OCI-LY7 (cell line): ENCODE measurements around the gene GMDS. TPM values are rescaled to one million over a fixed set of nuclear protein-coding genes. Genes with fewer than 3 reads are reported as not detected.

Experiments
- BruUV-seq: library from RNA; stranded (reverse); fragments of 400-500 nt; replicated peaks from 2 replicates; lab custom pipeline; 2021; lab: Mats Ljungman, UMichigan
- CTCF ChIA-PET: fragments of 300-600 bp; sonication (Branson Sonifier 250); formaldehyde crosslinking; loops from one replicate; lab custom pipeline; 2022; ENCODE audit warnings: antibody characterized with exemption; ENCODE audit not compliant: unreplicated experiment; lab: Charles Lee
- POLR2A ChIA-PET: fragments of 300-600 bp; sonication (Branson Sonifier 250); formaldehyde crosslinking; loops from one replicate; lab custom pipeline; 2022; ENCODE audit warnings: antibody characterized with exemption; lab: Charles Lee
- DNase-seq: peaks from one replicate; pipeline ENCODE4 v3.0.0-alpha.2; 2015; ENCODE audit warnings: low spot score
- H2AFZ ChIP-seq: fragments of 200-600 bp; sonication (generic), shearing (Covaris generic); 2 replicates; pipeline ENCODE4 v1.6.1; 2014; ENCODE audit warnings: mild to moderate bottlenecking, antibody characterized with exemption, low read length, moderate library complexity
- H3K27ac ChIP-seq: fragments of 200-600 bp; sonication (generic); 2 replicates; pipeline ENCODE4 v1.5.1; 2014; ENCODE audit warnings: mixed run types, low read depth, mild to moderate bottlenecking, moderate library complexity, low read length, inconsistent platforms; ENCODE audit not compliant: poor library complexity, severe bottlenecking
- H3K36me3 ChIP-seq: fragments of 200-600 bp; sonication (generic); 2 replicates; pipeline ENCODE4 v1.6.1; 2014; ENCODE audit warnings: mild to moderate bottlenecking, antibody characterized with exemption, low read length, moderate library complexity, mixed read lengths; ENCODE audit not compliant: insufficient read depth
- H3K4me1 ChIP-seq: fragments of 200-600 bp; sonication (generic); 2 replicates; pipeline ENCODE4 v1.5.1; 2014; ENCODE audit warnings: mild to moderate bottlenecking, low read length; ENCODE audit not compliant: insufficient read depth, poor library complexity, severe bottlenecking
- H3K4me2 ChIP-seq: fragments of 200-600 bp; sonication (generic); 2 replicates; pipeline ENCODE4 v1.6.1; 2014; ENCODE audit warnings: mild to moderate bottlenecking, low read length
- H3K4me3 ChIP-seq: fragments of 200-600 bp; sonication (generic); 2 replicates; pipeline ENCODE4 v1.5.1; 2014; ENCODE audit warnings: mild to moderate bottlenecking, low read depth, low read length; ENCODE audit not compliant: poor library complexity, severe bottlenecking
- H3K79me2 ChIP-seq: fragments of 200-600 bp; sonication (generic); 2 replicates; pipeline ENCODE4 v1.6.1; 2016; ENCODE audit warnings: low read depth, mild to moderate bottlenecking, low read length, moderate library complexity, mixed read lengths; ENCODE audit not compliant: insufficient read depth
- H3K9me2 ChIP-seq: fragments of 200-600 bp; sonication (generic); 2 replicates; pipeline ENCODE4 v1.6.1; 2016; ENCODE audit warnings: mild to moderate bottlenecking, low read length, mixed read lengths; ENCODE audit not compliant: insufficient read depth
- H3K9me3 ChIP-seq: fragments of 200-600 bp; sonication (generic); 2 replicates; pipeline ENCODE4 v1.6.1; 2014; ENCODE audit warnings: mild to moderate bottlenecking, mixed run types, low read length, mixed read lengths
- H4K20me1 ChIP-seq: fragments of 200-600 bp; sonication (generic); 2 replicates; pipeline ENCODE4 v1.6.1; 2014; ENCODE audit warnings: mild to moderate bottlenecking, antibody characterized with exemption, low read length, moderate library complexity, mixed read lengths; ENCODE audit not compliant: insufficient read depth
- CTCF ChIP-seq: fragments of 200-600 bp; sonication (generic); conservative IDR thresholded peaks from 2 replicates; pipeline ENCODE4 v1.5.1; 2014; ENCODE audit warnings: mild to moderate bottlenecking, antibody characterized with exemption, low read length, moderate library complexity, mixed read lengths
- EZH2phosphoT487 ChIP-seq: fragments of 200-600 bp; sonication (generic); IDR thresholded peaks from 2 replicates; pipeline ENCODE4 v1.6.1; 2018; ENCODE audit warnings: low read depth, borderline replicate concordance, mild to moderate bottlenecking, mixed run types, antibody characterized with exemption, low read length, moderate library complexity, mixed read lengths
- intact Hi-C: fragments of 100-400 bp; cut with micrococcal nuclease; formaldehyde crosslinking; loops from one replicate; pipeline ENCODE4 v1.10.0; 2022; ENCODE audit not compliant: unreplicated experiment
- total RNA-seq, 2 experiments: library from RNA; depleted of rRNA in 1 of 2; stranded (reverse); fragments of >200 nt in 1 of 2; shearing (Covaris generic) in 1 of 2; gene quantifications; 2 replicates each; pipeline ENCODE4 v1.2.3, GENCODE V29; 2014 to 2022

Gene GMDS
- total RNA-seq, 2 experiments from 2014 or later: 9.9 to 26.8 TPM

GRCh38 chr6:1821513-1822183, 423.8 kb downstream of the GMDS start:
- intact Hi-C loops: no loop called here
- Histone ChIP-seq H3K9me3 (no peaks in the 10 kb centered on the region), H4K20me1 (no peaks in the 10 kb centered on the region), H2AFZ (no peak overlapping the region), H3K27ac (no peak overlapping the region), H3K4me3 (no peak overlapping the region), H3K79me2 (no peaks in the 10 kb centered on the region), H3K9me2 (no peaks in the 10 kb centered on the region), H3K36me3 (no peaks in the 10 kb centered on the region), H3K4me1 (peaks cover 11% of the 10 kb centered on the region), H3K4me2 (no peak overlapping the region)
- CTCF ChIA-PET: no interaction called here
- DNase-seq: no peak
- POLR2A ChIA-PET: interaction anchor here (0.6 to 1.3 kb wide), 7 partner anchors 10 to 1317 kb away, joined by 3 to 4 read pairs (median 4); no protein-coding TSS in a partner anchor
- no TSS peak for BruUV-seq
- no peak for TF ChIP-seq EZH2phosphoT487
- no peak for TF ChIP-seq CTCF

- Histone ChIP-seq H4K20me1 (no peaks in the 10 kb centered on the region), H3K4me1 (peaks cover 11% of the 10 kb centered on the region), H2AFZ (no peak overlapping the region), H3K4me3 (no peak overlapping the region), H3K79me2 (no peaks in the 10 kb centered on the region), H3K36me3 (no peaks in the 10 kb centered on the region), H3K9me3 (no peaks in the 10 kb centered on the region), H3K9me2 (no peaks in the 10 kb centered on the region), H3K4me2 (no peak overlapping the region), H3K27ac (no peak overlapping the region)
- POLR2A ChIA-PET: interaction anchor here (0.8 kb wide), 1 partner anchor 24 kb away, joined by 4 read pairs; no protein-coding TSS in a partner anchor
- no peak for DNase-seq
- intact Hi-C loops: no loop called here
- BruUV-seq: no TSS peak
- TF ChIP-seq EZH2phosphoT487 (no peak), CTCF (no peak)
- CTCF ChIA-PET: interaction anchor here (0.5 to 0.6 kb wide), 2 partner anchors 488 to 774 kb away, joined by 3 to 15 read pairs; no protein-coding TSS in a partner anchor
These were observed 424.3 kb downstream of the GMDS start for GRCh38 chr6:1821164-1821512.

GRCh38 chr6:1820714-1821113, 424.7 kb downstream of the GMDS start:
- no peaks in the 10 kb centered on the region for H3K9me2 ChIP-seq
- no peaks in the 10 kb centered on the region for H4K20me1 ChIP-seq
- H3K4me3 ChIP-seq: no peak overlapping the region
- POLR2A ChIA-PET: interaction anchor here (0.8 kb wide), 1 partner anchor 24 kb away, joined by 4 read pairs; no protein-coding TSS in a partner anchor
- BruUV-seq: no TSS peak
- H3K4me2 ChIP-seq: no peak overlapping the region
- H3K79me2 ChIP-seq: no peaks in the 10 kb centered on the region
- CTCF ChIA-PET: interaction anchor here (0.5 to 0.6 kb wide), 2 partner anchors 488 to 773 kb away, joined by 3 to 15 read pairs; no protein-coding TSS in a partner anchor
- H3K4me1 ChIP-seq: peaks cover 11% of the 10 kb centered on the region
- H3K9me3 ChIP-seq: no peaks in the 10 kb centered on the region
- intact Hi-C loops: no loop called here
- no peaks in the 10 kb centered on the region for H3K36me3 ChIP-seq
- no peak overlapping the region for H2AFZ ChIP-seq
- H3K27ac ChIP-seq: no peak overlapping the region
- no peak for DNase-seq
- TF ChIP-seq EZH2phosphoT487 (no peak), CTCF (0 out of 2 replicates have a peak, but pooled peaks have one; percentile 18)
